B cell (primary cell): ENCODE data around the gene KCNMB2. TPM values are rescaled to one million over a fixed set of nuclear protein-coding genes. Genes with fewer than 3 reads are reported as not detected.

Experiments
- ATAC-seq: fragments of 200-7000 bp; cut with Tn5 transposase; one replicate; pipeline ENCODE4 v1.10.0; 2021; ENCODE audit warnings: low read depth, mild to moderate bottlenecking, moderate number of reproducible peaks, moderate library complexity
- CTCF ChIA-PET: fragments of 350-600 bp; sonication (Branson Sonifier 250); formaldehyde crosslinking; loops from one replicate; lab custom pipeline; 2021; ENCODE audit warnings: antibody characterized with exemption, inconsistent platforms; lab: Charles Lee
- POLR2A ChIA-PET: fragments of 350-600 bp; sonication (Branson Sonifier 250); formaldehyde crosslinking; loops from one replicate; lab custom pipeline; 2021; ENCODE audit warnings: antibody characterized with exemption; lab: Charles Lee
- DNase-seq: peaks from one replicate; pipeline ENCODE4 v3.0.0; 2013
- H2AFZ ChIP-seq: 2 replicates; pipeline ENCODE4 v1.6.1; 2012; ENCODE audit warnings: mild to moderate bottlenecking, low read depth, low read length; ENCODE audit not compliant: insufficient read depth, poor library complexity, severe bottlenecking
- H3K27ac ChIP-seq, 2 donors: 1 replicate in 1 of 2; 2 replicates in 1 of 2; pipeline ENCODE4 v1.5.1; 2012 to 2013; ENCODE audit warnings: low read length in 2 of 2, mild to moderate bottlenecking in 2 of 2, moderate library complexity in 1 of 2
- H3K27me3 ChIP-seq, 4 experiments: fragments of 200-600 bp in 1 of 4; sonication (generic) in 1 of 4; replicated peaks in 1 of 4; 1 replicate in 2 of 4; 2 replicates in 2 of 4; pipeline versions ENCODE4 v1.6.1 to v1.7.0; 2013 to 2016; ENCODE audit warnings: low read length in 3 of 4, mild to moderate bottlenecking in 2 of 4, mixed read lengths in 1 of 4, moderate library complexity in 1 of 4; ENCODE audit not compliant: insufficient read depth in 4 of 4, control insufficient read depth in 3 of 4; ENCODE audit errors: control extremely low read depth in 1 of 4
- H3K36me3 ChIP-seq, 2 experiments: replicated peaks in 1 of 2; 1 replicate in 1 of 2; 2 replicates in 1 of 2; pipeline versions ENCODE4 v1.6.1 to v1.7.1; 2013; ENCODE audit warnings: low read length in 1 of 2; ENCODE audit not compliant: insufficient read depth in 2 of 2, control insufficient read depth in 1 of 2; ENCODE audit errors: control extremely low read depth in 1 of 2, extremely low read depth in 1 of 2
- H3K4me1 ChIP-seq, 2 donors: fragments of 200-600 bp in 1 of 2; sonication (generic) in 1 of 2; 1 replicate in 1 of 2; 2 replicates in 1 of 2; pipeline versions ENCODE4 v1.5.1 to v1.6.1; 2013 to 2017; ENCODE audit warnings: low read length in 2 of 2; ENCODE audit not compliant: control insufficient read depth in 2 of 2, insufficient read depth in 2 of 2
- H3K4me2 ChIP-seq: replicated peaks from 2 replicates; pipeline ENCODE3; 2012; ENCODE audit warnings: mild to moderate bottlenecking, low read depth, low read length; ENCODE audit not compliant: poor library complexity, severe bottlenecking
- H3K4me3 ChIP-seq, 5 experiments: fragments of 200-600 bp in 1 of 5; sonication (generic) in 1 of 5; 1 replicate in 3 of 5; 2 replicates in 2 of 5; pipeline versions ENCODE4 v1.5.1 to v1.7.0; 2011 to 2016; ENCODE audit warnings: low read length in 4 of 5, mild to moderate bottlenecking in 4 of 5, low read depth in 2 of 5, control low read depth in 1 of 5, moderate library complexity in 1 of 5; ENCODE audit not compliant: insufficient read depth in 1 of 5; ENCODE audit errors: control extremely low read depth in 1 of 5, extremely low read depth in 1 of 5
- H3K79me2 ChIP-seq: fragments of 200-600 bp; sonication (generic); one replicate; pipeline ENCODE4 v1.6.0; 2016; ENCODE audit warnings: low read length; ENCODE audit not compliant: control insufficient read depth, insufficient read depth
- H3K9ac ChIP-seq: fragments of 200-600 bp; sonication (generic); 2 replicates; pipeline ENCODE4 v1.6.1; 2017; ENCODE audit warnings: mild to moderate bottlenecking, low read length, moderate library complexity
- H3K9me3 ChIP-seq, 3 donors: one replicate each; pipeline versions ENCODE4 v1.6.1 to v1.7.1; 2013; ENCODE audit warnings: low read length in 2 of 3; ENCODE audit not compliant: control insufficient read depth in 2 of 3, insufficient read depth in 1 of 3; ENCODE audit errors: control extremely low read depth in 1 of 3
- H4K20me1 ChIP-seq: 2 replicates; pipeline ENCODE4 v1.6.0; 2012; ENCODE audit warnings: mild to moderate bottlenecking, low read length; ENCODE audit not compliant: insufficient read depth, control insufficient read depth, poor library complexity, severe bottlenecking
- H3K27ac Mint-ChIP-seq: one replicate; pipeline ENCODE4 v1.8.0; 2021; ENCODE audit warnings: mixed read lengths
- H3K27me3 Mint-ChIP-seq: one replicate; pipeline ENCODE4 v1.8.0; 2021; ENCODE audit warnings: mixed read lengths
- H3K4me1 Mint-ChIP-seq: one replicate; pipeline ENCODE4 v1.8.0; 2021; ENCODE audit warnings: mixed read lengths
- H3K4me3 Mint-ChIP-seq: one replicate; pipeline ENCODE4 v1.8.0; 2021; ENCODE audit warnings: mixed read lengths
- H3K9me3 Mint-ChIP-seq: one replicate; pipeline ENCODE4 v1.8.0; 2022; ENCODE audit warnings: mixed read lengths; ENCODE audit not compliant: insufficient read depth
- CTCF ChIP-seq: fragments of 200-600 bp; IDR thresholded peaks from one replicate; pipeline ENCODE4 v1.8.0; 2022; ENCODE audit warnings: antibody characterized with exemption, mild to moderate bottlenecking
- EZH2 ChIP-seq: IDR thresholded peaks from 2 replicates; pipeline ENCODE4 v1.6.1; 2012; ENCODE audit warnings: borderline replicate concordance, low read depth, mild to moderate bottlenecking, moderate library complexity, low read length; ENCODE audit not compliant: insufficient read depth, poor library complexity, severe bottlenecking
- WGBS: methylation state at CpG from one replicate; pipeline ENCODE4 v1.1.5; 2013; ENCODE audit warnings: missing lambda C conversion rate; ENCODE audit not compliant: insufficient coverage; 5-methylcytosine and 5-hydroxymethylcytosine counted together
- intact Hi-C: fragments of 100-400 bp; cut with micrococcal nuclease; formaldehyde crosslinking; loops from one replicate; pipeline ENCODE4 v1.10.0; 2022
- polyA plus RNA-seq: library from polyadenylated mRNA; depleted of rRNA; stranded (reverse); fragments of >200 nt; gene quantifications from 2 replicates; pipeline ENCODE4 v1.2.3, GENCODE V29; 2012
- total RNA-seq, 2 donors: library from RNA; stranded (reverse); fragments of 120-200 nt in 1 of 2; gene quantifications; 1 replicate in 1 of 2; 2 replicates in 1 of 2; pipeline versions ENCODE4 v1.2.3 to v1.2.4, GENCODE V29; 2013 to 2022

Gene KCNMB2
- total and polyA plus RNA-seq, 2 donors (not counting 1 experiment from before 2014, with no cell fraction given) = not detected

- no peak for TF ChIP-seq EZH2
- no peak for TF ChIP-seq CTCF
- Histone ChIP-seq H3K4me1 (no peaks in the 10 kb centered on the region), H3K9ac (no peak overlapping the region), H3K9me3 (peaks cover 0 to 11% (median 0%) of the 10 kb centered on the region in 3 donors), H2AFZ (no peak overlapping the region), H3K27me3 (no peaks in the 10 kb centered on the region), H3K27ac (no peak overlapping the region), H3K4me2 (no peak overlapping the region), H3K79me2 (no peaks in the 10 kb centered on the region), H3K36me3 (no peaks in the 10 kb centered on the region), H4K20me1 (no peaks in the 10 kb centered on the region), H3K4me3 (no peak overlapping the region)
- ATAC-seq (no peak), DNase-seq (no peak)
- CTCF ChIA-PET = no interaction called here
- H3K9me3 Mint-ChIP-seq = no peaks in the 10 kb centered on the region
- 100% methylated on average over 1 of the region's 1 CpG for WGBS
- POLR2A ChIA-PET = no interaction called here
- intact Hi-C loops = no loop called here
- no peaks in the 10 kb centered on the region for H3K27me3 Mint-ChIP-seq
- H3K4me3 Mint-ChIP-seq = no peak overlapping the region
- no peaks in the 10 kb centered on the region for H3K4me1 Mint-ChIP-seq
- no peak overlapping the region for H3K27ac Mint-ChIP-seq
These were observed 39.3 kb upstream of the KCNMB2 start for GRCh38 chr3:178496911-178497310.

- Mint-ChIP-seq H3K4me1 (no peaks in the 10 kb centered on the region), H3K27ac (no peak overlapping the region), H3K27me3 (no peaks in the 10 kb centered on the region), H3K4me3 (no peak overlapping the region), H3K9me3 (no peaks in the 10 kb centered on the region)
- H3K27me3 ChIP-seq = no peaks in the 10 kb centered on the region
- no peaks in the 10 kb centered on the region for H3K36me3 ChIP-seq
- ChIA-PET POLR2A (no interaction called here), CTCF (no interaction called here)
- no peak overlapping the region for H2AFZ ChIP-seq
- no peak overlapping the region for H3K4me3 ChIP-seq
- ATAC-seq (no peak), DNase-seq (no peak)
- TF ChIP-seq EZH2 = no peak
- TF ChIP-seq CTCF = no peak
- intact Hi-C loops = no loop called here
- H3K27ac ChIP-seq = no peak overlapping the region
- H4K20me1 ChIP-seq = no peaks in the 10 kb centered on the region
- H3K9me3 ChIP-seq = peaks cover 0 to 11% (median 0%) of the 10 kb centered on the region in 3 donors
- WGBS = no CpG with 5 or more reads among the region's 2 CpGs
- no peak overlapping the region for H3K4me2 ChIP-seq
- H3K9ac ChIP-seq = no peak overlapping the region
- no peaks in the 10 kb centered on the region for H3K4me1 ChIP-seq
- H3K79me2 ChIP-seq = no peaks in the 10 kb centered on the region
These were observed 37.4 kb upstream of the KCNMB2 start for GRCh38 chr3:178498871-178499270.
